Left colon (tissue), 2 donors: Measurements from ENCODE around the gene MMP2. TPM values are rescaled to one million over a fixed set of nuclear protein-coding genes. Genes with fewer than 3 reads are reported as not detected.

Experiments
- ATAC-seq: fragments of 200-7000 bp; cut with Tn5 transposase; one replicate; pipeline ENCODE4 v1.9.1; 2020; ENCODE audit warnings: mild to moderate bottlenecking, moderate library complexity
- DNase-seq, 2 donors: peaks; one replicate each; pipeline ENCODE4 v3.0.0-alpha.2; 2020
- intact Hi-C, 2 donors: fragments of 100-400 bp; cut with DNase I in 1 of 2; cut with micrococcal nuclease in 1 of 2; formaldehyde crosslinking; loops; one replicate each; pipeline versions ENCODE4 v1.11.2 to v1.14.0; 2022; cut with DNase I, micrococcal nuclease
- total RNA-seq, 2 donors: library from RNA; stranded (reverse); fragmentation: NEBNext Ultra II Directional; extraction: Animal tissue kit (Norgen Biotek cat#: 25700); gene quantifications; one replicate each; pipeline ENCODE4 v1.2.1, GENCODE V29; 2021
- donor health status: DM: no; HTN: no; CAD: no.
- donor health status: DM: yes; HTN: yes; CAD: no.

Gene MMP2
- total RNA-seq, 2 donors from 2014 or later, result 57.5 to 136 TPM

DNA sequence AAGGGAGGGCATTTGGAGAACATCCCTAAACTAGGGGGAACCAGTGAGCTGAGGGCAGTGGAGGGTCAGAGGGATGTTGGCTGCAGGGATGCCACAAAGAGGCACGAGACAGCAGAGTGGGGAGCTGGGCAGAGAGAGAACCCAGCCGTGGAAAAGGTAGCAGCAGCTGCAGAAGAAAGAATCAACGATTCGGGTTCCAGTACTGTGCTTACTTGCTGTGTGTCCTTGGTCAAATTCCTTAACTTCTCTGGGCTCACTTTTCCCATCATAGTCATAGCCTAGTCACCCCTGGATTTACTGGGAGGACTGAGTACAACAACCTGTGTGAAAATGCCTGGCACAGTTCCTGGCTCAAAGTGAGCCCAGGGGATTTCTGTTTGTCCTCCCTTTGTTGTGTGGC is 12.8 kb upstream of the MMP2 start:
- intact Hi-C loops, result loop anchor here (5.0 to 10.0 kb wide), 3 partner anchors 76 to 239 kb away; no protein-coding TSS in a partner anchor
- no peak for DNase-seq
- ATAC-seq, result no peak

DNA sequence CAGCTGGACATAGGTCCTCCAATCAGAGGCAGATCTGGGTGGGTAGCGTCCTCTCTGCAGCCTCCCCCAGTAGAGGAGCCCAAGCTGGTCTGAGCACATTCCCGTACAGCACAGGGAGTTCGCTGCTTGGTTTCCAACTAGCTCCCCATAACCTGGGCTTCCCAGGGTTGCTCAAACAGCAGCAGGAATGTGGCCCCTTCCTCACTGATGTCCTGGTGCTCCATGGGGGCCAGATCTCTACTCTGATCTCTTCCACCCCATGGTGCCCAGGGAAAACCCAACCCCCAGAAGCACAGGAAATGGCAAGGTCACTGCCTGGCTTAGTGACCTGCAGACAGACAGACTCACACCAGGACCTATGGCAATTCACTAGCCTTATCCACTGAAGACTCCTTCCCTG is 11.1 kb upstream of the MMP2 start:
- ATAC-seq, result no peak
- no peak for DNase-seq
- intact Hi-C loops, result loop anchor here (5.0 to 10.0 kb wide), 3 partner anchors 74 to 237 kb away; no protein-coding TSS in a partner anchor

DNA sequence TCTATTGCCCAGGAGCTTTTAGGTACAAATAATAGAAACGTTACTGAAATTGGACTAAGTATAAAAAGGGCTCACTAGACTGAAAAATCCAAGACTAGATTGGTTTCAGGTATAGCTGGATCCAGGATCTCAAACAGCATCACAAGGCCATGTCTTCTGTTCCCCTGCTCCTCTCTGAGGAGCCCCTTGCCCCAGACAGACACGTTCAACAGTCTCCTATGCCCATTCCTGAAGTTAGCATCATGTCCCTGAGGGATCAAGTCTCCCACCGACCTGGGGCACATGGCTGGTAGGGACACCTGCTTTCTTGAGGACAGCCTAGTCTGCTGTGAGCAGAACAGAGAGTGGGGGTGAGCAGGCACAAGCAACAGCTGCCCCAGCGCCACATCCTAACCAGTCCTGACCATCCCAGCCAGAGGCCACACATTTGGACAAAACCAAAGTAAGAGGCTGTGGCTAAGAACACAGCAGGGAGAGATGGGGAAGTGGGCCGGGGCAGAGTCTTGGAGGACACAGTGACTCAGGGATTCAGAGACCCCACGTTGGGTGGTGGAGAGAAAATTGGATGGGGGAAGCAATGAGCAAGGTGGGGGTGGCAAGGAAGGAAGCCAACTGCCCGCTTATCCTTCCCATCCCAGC is 10.5 kb upstream of the MMP2 start:
- ATAC-seq (no peak), DNase-seq (no peak)
- intact Hi-C loops, result loop anchor here (5.0 to 10.0 kb wide), 3 partner anchors 74 to 236 kb away; no protein-coding TSS in a partner anchor

DNA sequence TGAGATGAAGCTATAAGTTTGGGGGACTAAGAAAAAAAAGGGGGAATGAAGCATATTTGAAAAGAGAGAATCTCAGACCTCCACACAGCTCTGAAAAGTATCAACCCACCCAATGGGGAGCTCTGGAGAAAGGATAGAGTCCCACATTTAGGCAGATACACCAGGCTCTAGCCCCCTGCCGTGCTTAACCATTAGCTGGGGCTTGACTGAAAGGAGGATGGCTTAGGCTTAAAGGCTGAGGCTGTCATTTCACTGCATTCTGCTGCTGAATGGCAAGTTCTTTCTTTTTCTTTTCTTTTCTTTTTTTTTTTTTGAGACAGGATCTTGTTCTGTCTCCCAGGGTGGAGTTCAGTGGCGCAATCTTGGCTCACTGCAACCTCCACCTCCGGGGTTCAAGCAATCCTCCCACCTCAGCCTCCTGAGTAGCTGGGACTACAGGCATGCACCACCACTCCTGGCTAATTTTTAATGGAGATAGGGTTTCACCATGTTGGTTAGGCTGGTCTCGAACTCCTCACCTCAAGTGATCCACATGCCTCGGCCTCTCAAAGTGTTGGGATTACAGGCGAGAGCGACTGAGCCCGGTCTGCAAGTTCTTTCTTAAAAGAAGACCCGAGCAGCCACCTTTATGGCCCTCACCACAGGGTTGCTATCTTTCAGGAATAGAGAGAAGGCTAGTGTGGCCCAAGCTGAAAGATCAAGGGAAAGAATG is 9.0 kb upstream of the MMP2 start:
- intact Hi-C loops, result loop anchor here (5.0 to 10.0 kb wide), 4 partner anchors 72 to 375 kb away; no protein-coding TSS in a partner anchor
- DNase-seq (no peak), ATAC-seq (no peak)

DNA sequence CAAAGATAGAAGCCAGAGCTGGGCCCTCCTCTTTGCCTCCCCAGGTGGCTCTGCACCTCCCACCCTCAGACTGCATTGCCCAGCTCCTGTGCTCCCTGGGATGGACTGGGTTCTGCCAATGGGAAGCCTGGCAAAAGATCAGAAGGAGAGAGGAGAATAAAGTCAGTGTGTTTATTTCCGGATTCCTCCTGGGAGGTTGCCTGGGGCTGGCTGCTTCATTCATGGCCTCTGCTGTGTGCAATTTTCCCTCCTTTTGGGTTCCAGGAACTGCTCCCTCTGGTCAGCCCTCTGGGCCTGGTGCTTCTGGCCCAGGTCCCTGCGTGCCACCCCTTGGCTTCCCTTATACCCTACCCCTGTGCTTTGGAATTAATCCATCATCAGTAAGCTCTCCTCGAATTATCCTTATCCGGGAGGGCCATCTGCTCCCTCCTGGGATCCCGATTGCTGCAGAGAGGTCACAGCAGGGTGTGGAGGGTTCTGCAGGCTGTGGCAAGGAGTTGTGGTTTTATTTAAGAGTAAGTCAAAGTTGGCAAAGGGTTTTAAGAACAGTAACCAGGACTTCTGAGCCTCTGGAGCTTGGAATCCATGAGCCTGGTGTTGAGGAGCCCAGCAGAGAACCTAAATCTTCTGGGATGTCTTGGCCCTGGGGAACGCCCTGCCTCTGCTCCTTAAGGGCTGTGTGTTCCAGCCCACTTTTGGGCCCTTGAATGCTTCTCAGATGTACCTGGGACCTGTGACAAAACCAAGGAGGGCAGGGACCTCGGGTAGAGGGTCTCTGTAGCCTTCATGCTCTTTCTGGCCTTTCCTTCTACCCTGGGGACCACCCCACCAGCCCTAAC is 8.2 kb upstream of the MMP2 start:
- no peak for ATAC-seq

DNA sequence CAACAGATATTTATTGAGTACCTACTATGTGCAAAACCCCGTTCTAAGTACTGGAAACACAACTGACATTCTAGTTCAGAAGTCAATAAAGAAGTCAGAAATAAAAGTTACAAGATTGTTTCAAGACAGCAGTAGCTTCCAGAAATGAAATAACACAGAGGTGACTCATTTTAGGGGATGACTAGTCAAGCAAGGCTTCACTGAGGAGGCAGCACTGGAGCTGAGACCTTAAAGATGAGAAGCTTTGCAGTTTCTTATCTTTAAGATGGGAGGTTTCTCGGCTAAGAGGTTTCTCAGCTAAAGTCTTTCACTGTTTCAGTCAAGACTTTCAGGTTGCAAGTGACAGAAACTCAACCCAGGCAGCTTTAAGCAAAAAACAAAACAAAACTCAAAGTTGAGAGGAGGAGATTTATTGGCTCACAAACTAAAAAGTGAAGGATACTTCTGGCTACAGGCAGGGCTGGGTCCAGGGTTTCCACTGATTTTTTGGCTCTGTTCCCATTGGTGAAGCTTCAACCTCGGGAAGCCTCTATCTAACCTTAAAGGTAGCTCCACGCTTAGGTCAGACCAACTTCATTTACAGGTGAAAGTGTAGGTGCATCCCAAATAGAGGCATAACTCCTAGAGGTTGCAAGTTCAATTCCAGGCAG is 7.4 kb upstream of the MMP2 start:
- DNase-seq (no peak), ATAC-seq (no peak)
- intact Hi-C loops, result loop anchor here in 1 of 2 donors (10.0 kb wide), 1 partner anchor 373 kb away; no protein-coding TSS in a partner anchor

More for the DNA sequence above, 8.2 kb upstream of the MMP2 start:
- intact Hi-C loops, result loop anchor here in 1 of 2 donors (10.0 kb wide), 1 partner anchor 374 kb away; no protein-coding TSS in a partner anchor
- no peak for DNase-seq

DNA sequence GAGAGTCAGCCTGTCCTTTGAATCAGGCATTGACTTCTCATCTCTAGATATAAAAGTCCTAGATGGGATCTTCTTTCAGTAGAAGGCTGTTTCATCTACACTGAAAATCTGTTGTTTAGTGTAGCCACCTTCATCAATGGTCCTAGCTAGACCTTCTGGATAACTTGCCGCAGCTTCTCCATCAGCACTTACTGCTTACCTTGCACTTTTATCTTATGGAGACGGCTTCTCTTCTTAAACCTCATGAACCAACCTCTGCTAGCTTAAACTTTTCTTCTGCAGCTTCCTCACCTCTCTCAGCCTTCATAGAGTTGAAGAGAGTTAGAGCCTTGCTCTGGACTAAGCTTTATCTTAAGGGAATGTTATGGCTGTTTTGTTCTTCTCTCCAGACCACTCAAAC is 5.4 kb upstream of the MMP2 start:
- intact Hi-C loops, result loop anchor here in 1 of 2 donors (10.0 kb wide), 1 partner anchor 371 kb away; no protein-coding TSS in a partner anchor
- ATAC-seq, result no peak

DNA sequence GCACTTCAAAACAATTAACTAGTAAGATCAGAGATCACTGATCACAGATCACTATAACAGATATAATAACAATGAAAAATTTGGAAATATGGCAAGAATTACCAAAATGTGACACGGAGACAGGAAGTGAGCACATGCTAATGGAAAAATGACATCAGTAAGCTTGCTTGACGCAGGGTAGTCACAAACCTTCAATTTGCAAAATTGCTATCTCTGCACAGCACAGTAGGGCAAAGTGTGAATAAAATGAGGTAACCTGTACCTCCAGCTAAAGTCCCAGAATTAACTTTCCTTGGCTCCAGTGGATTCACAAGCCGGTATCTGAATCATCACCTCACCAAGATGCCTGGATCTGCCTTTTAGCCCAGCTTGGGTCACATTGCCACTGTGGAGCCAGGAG is 4.2 kb upstream of the MMP2 start:
- DNase-seq (no peak), ATAC-seq (no peak)
- intact Hi-C loops, result loop anchor here in 1 of 2 donors (10.0 kb wide), 1 partner anchor 370 kb away; no protein-coding TSS in a partner anchor

More for the DNA sequence above, 5.4 kb upstream of the MMP2 start:
- no peak for DNase-seq

DNA sequence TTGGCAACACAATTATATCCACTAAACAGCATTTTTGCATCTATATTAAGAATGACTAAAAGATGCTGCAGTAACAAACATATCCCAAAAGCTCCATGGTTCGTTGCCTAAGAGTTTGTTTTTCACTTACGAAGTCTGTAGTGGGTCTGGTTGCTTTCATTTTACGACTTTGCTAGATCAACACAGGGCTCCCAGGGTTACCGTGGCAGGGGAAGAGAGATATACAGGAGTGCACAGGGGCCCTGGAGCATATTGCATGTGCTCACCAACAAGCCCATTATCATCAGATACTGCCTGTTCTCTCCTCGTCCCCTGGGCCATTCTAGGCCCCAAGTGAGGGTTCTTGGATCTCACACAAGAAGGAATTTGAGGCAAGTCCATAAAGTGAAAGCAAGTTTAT is 3.1 kb upstream of the MMP2 start:
- DNase-seq (no peak), ATAC-seq (no peak)
- intact Hi-C loops, result loop anchor here in 1 of 2 donors (10.0 kb wide), 1 partner anchor 369 kb away; no protein-coding TSS in a partner anchor

DNA sequence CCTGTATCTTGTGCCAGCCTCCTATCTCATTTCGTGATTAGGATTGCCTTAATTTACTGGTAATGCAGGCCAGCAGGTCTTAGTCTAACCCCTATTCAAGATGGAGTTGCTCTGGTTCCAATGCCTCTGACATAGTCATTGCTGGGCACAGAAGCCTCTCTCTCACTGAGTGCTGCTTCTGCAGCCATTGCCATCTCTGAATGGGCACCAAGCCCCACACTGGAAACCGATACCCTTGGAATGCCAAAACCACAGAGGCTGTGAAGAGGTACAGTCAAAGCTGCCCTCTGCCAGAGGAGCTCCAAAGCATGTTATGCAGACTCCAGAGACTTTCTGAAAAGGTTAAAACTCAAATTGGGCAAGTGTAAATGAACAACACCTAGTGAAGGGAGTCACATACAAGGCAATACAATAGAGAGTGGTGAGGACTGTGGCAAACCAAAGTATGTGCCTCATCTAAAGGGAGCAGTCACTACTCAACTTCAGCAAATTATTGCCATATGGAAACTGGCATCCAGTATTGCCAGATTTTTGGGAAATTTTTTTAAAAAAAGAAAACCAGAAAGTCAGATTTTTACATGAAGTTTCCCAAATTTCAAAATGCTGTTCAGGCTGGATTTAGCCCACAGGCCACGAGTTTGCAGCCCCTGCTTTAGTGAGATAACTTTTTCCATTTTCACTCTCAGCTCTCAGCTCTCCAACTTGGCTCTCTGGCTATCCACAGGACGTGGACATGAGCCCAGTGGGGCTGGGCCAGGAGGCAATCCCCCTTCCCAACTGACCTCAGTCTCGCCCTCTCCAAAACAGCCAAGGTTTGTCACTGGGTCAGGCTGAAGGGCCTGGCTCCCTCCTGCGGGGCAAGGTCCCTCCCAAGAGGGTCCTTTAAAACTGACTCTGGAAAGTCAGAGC is 2.1 kb upstream of the MMP2 start:
- intact Hi-C loops, result loop anchor here in 1 of 2 donors (10.0 kb wide), 1 partner anchor 368 kb away; no protein-coding TSS in a partner anchor

DNA sequence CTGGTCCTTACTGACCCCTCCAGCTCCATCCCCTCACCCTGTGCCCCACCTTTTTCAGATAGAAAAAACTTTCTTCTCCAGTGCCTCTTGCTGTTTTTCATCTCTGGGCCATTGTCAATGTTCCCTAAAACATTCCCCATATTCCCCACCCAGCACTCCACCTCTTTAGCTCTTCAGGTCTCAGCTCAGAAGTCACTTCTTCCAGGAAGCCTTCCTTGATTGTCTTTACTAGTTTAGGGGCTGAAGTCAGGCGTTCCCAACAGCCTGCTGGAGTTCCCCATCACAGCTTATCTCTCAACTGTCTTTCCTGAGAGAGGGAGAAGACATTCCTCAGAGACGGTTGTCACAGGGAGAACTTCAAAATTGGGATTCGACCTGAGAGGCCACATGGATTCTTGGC is 1.3 kb upstream of the MMP2 start:
- ATAC-seq, result no peak
- intact Hi-C loops, result loop anchor here in 1 of 2 donors (10.0 kb wide), 1 partner anchor 367 kb away; no protein-coding TSS in a partner anchor
- DNase-seq, result no peak

More for the DNA sequence above, 2.1 kb upstream of the MMP2 start:
- no peak for ATAC-seq
- DNase-seq, result peak in 1 of 2 donors; percentile 37

DNA sequence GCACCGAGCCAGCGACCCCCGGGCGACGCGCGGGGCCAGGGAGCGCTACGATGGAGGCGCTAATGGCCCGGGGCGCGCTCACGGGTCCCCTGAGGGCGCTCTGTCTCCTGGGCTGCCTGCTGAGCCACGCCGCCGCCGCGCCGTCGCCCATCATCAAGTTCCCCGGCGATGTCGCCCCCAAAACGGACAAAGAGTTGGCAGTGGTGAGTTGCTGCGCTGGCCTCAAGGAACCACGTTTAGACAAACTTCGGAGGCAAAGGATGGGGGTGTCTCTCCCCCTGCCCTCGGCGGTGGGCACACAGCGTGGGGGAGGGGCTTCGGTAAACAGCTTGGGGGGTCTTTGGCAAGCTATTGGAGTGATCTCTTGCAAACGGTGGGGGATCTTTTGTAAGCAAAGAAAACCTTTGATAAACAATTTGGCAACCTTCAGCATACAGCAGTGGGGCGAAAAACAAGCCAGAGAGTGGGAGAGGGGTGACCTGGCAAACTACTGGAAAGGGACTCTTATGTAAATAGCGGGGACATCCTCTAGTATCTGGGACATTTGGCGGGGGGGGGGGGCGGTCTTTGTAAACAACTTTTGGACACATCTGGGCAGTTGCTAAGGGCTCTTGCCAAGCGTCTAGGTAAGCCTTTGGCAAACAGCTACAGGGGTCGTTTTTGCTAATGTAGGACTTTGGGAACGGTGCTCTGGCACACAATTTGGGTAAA is 587 bp downstream of the MMP2 start:
- intact Hi-C loops, result loop anchor here in 1 of 2 donors (10.0 kb wide), 1 partner anchor 365 kb away; no protein-coding TSS in a partner anchor
- no peak for DNase-seq
- ATAC-seq, result no peak

DNA sequence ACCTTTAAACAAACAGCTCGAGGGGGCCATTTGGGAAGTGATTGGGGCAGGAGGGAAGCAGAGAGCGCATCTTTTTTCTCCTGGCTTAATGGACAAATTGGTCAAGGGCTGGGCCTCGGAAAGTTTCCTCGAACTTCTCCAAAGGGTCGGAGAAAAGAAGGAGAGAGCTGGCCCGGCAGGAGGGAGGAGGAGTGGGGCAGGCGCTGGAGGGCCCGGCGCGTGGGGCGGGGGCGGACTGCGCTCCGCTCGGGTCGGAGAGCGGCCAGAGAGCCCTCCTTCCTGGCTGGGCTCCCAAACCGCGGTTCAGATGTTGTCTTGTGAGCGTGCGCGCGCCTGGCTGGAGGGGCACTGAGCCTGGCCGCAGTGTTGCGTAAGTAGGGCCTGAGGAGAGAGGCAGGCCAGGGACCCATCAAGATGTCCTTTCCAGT is 1.2 kb downstream of the MMP2 start:
- DNase-seq (peak; percentile 62), ATAC-seq (no peak)
- intact Hi-C loops, result no loop called here

DNA sequence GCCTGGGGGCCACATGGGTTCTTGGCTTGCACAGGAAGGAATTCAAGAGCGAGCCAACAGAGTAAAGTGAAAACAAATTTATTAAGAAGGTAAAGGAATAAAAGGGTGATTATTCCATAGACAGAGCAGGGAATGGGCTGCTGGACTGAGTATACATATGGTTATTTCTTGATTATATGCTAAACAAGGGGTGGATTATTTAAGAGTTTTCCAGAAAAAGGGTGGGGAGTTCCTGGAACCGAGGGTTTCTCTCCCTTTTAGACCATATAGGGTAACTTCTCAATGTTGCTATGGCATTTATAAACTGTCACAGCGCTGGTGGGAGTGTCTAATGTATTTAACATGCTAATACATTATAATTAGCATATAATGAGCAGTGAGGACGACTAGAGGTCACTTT is 2.0 kb downstream of the MMP2 start:
- no peak for ATAC-seq
- DNase-seq, result no peak
- intact Hi-C loops, result no loop called here

DNA sequence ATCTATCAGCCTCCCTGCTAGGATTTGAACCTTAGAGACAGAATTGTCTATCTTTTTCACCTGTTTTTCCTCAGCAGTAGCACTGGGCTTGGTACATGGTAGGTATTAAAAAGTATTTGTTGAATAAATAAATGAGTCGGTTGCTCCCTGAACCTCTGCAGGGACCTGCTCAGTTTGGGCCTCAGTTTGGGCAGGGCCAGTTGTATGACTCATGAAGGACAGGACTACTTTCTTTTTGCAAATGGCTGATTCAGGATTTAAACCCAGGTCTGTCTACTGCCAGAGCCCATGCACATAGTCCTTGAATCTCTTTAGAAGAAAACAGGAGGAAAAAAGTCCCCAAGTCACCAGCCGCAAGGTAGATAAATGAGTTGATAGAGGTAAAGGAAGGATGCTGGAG is 3.1 kb downstream of the MMP2 start:
- intact Hi-C loops, result no loop called here
- DNase-seq (no peak), ATAC-seq (no peak)

DNA sequence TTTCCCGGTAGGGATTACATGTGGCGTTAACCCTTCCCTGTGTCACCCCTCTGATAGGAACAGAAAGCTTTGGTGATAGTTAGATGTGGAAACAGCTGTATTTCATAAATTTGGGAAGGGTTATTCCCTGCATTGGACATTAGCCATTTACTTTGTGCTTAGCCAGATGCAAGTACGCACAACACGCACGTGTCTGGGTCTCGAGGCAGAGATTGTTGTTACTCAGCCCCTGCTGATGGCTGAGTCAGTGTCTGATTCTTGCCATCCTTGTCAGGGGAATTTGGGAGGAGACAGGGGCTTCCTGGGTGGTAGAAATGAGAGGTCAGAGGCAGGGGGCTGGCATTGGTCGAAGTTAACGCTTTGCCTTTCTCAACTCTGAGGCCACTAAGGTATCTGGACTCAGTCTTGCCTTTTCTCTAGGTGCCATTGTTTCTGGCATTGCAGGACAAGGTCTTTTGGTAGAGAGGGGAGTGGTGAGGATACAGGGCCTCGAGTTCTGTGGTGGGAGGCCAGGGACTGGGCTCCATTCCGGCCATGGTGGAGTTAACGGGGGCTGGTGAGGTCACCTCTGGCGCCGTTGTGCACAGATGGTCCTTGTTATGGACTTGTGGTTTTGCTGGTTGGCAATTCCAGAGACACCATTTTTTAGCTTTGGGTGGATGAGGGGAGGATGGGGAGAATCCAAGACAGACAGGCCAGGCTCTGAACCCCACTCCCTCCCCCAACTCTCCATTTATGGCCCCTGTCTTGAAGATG is 8.2 kb downstream of the MMP2 start:
- no peak for DNase-seq
- no peak for ATAC-seq

More for the DNA sequence above, 8.2 kb downstream of the MMP2 start:
- intact Hi-C loops, result no loop called here
